NCI-H345 treated with DMSO at 0.1 percent for 48 hours (cell line): Measurements from ENCODE around the gene TMEM139.

ENCODE experiments used
- DNase-seq: peaks from one replicate; lab custom pipeline; 2025; ENCODE audit not compliant: unreplicated experiment; lab: John Stamatoyannopoulos, UW

Gene TMEM139

DNA sequence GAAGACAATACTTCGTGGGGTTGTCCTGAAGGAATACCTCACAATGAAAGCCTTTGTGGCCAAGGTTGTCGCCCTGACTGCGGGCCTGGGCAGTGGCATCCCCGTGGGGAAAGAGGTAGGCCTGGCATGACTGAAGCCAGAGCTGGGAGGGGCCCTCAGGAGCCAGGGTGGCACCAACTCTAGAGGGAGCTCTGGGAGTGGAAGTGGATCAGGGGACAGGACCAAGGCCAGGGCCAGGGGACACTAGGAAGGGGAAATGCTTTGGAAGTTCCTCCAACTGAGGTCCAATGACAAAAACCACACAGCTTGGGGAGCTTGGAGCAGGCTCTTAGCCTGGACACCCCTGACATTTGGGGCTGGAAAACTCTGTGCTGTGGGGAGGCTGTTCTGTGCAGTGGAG is 37.0 kb downstream of the TMEM139 start:
- no peak for DNase-seq

DNA sequence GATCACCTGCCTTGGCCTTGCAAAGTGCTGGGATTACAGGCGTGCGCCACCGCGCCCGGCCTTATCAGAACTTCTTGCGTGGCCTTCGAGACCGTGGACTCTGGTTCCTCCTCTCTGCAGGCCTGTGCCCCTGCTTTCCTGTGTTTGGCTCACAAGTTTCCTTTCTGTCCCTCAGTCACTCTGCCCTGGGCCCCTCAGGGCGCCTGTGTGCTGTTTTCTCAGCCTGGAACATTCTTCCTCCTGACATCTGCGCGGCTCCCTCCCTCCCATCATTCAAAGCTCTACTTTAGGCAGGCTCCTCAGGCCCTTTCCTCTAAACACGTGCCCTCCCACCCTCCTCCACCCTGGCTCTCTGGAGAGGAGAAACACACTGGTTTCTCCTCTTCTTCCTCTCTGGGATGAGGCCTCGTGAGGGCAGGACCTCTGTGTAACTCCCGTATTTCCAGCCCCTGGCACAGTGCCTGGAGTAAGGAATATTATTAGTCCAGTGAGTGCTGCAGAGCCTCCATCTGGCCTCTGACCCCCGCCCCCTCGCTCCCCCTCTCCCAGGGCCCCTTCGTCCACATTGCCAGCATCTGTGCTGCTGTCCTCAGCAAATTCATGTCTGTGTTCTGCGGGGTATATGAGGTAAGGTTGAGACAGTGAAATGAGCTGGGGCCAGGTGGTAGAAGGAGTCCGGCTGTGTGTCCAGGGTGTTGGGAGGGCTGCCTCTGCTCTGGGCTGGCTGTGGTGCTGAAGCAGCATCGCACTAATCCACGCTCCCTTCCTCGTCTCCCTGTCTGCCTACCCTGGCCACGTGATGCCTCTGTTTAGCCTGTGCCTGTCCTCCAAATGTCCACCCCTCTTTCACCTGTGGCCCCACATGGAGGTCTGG is 38.2 kb downstream of the TMEM139 start:
- DNase-seq, result no peak

DNA sequence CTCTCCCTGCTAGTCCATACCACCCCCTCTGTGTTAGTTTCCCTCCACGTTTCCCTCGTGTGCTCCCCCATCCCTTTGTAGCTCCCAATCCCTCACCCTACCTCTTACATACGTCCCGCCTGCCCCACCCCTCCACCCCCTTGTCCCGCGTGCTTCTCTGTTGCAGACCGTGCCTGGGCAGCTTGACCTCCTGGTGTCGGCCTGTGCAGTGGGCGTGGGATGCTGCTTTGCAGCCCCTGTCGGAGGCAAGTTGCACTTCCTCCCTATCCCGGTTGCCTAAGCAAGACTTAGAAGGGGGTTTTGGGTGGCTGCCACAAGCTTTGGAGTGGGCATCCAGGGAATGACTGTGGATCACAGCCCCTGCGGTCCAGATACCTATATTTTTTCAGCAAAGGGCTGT is 38.9 kb downstream of the TMEM139 start:
- no peak for DNase-seq

DNA sequence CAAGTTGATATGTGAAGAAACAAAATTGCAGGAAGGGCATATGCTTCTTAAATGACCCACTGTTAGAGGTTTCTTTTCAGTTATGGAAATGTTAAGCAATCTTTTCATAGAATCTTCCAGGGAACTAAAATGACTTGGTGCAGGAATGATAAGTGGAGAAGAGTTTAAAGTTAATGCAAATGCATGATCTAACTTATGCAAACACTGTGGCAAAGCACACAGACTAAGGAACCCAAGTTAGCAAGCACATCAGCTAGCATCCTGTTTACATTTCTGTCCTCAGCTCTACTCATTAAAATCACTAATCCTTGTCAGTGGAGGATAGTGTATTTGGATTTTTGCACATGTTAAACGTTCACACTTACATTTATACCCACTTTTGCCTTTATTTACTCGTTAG is 40.5 kb downstream of the TMEM139 start:
- no peak for DNase-seq

DNA sequence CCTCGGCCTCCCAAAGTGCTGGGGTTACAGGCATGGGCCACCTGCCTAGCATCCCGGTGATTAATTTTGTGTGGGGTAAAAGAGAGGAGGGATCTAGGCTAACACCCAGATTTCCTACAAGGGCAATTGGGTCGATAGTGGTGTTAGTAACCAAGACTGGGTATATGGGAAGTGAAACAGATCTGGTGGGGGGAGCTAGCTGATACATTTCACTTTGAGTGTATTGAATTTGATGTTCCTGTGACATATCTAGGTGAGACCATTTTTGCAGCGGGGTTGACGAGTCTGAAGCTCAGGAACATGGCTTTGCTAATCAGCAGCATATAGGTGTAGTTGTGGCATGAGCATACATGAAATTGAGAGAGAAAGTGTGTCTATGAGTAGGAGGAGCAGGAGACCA is 43.1 kb downstream of the TMEM139 start:
- DNase-seq, result no peak

DNA sequence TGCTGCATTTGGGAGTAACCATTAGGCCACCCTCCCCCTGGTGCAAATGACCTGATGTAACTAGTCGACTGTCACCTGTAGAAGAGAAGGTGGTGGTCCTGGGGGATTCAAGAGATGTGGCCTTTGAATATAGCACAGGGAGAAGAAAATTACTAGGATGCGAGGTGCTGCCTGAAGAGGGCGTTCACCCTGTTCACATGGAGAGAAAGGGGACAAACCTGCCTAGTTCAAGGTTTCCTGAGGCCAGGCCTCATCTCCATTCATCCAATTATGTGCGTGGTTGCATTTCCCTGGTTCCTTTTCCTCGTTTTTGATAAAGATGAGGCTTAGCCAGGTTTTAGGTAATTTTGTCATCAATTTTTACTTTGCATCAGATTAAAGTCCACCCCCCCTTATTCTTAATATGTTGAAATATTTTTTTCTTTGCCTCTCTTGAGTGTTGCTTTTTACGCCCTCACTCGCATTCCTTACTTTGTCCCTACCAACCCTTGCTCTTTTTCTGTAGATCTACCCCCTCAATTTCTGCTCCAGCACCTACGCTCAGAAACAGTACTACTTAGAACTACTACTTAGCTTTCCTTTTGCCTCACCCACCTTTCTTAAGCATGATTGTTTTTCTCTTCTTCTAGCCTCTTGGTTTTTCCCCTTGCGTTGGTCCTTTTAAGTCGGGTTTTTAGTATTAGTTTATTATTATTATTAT is 44.9 kb downstream of the TMEM139 start:
- DNase-seq, result no peak

DNA sequence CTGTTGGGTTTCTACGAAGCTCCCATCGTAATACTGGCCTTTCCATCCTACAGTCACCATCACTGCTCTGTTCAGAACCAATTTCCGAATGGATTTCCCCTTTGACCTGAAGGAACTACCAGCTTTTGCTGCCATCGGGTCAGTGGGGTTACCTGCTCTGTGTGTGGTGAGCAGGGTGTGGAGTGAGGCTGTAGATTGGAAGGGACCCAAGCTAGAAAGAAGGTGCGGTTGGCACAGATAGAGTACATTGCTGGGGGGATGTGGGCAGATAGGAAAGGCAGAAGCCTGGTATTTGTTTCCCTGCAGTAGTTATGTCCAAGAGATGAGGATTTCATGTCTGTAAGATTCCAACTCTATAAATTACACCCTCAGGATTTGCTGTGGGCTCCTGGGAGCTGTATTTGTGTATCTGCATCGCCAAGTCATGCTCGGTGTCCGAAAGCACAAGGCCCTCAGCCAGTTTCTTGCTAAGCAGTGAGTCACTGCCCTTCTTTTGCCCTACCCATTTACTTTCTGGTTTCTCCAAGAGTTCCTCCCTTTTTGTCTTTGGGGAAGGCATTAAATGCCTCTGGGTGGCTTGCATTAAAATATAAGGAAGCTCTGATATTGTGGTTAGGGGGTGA is 46.5 kb downstream of the TMEM139 start:
- no peak for DNase-seq

DNA sequence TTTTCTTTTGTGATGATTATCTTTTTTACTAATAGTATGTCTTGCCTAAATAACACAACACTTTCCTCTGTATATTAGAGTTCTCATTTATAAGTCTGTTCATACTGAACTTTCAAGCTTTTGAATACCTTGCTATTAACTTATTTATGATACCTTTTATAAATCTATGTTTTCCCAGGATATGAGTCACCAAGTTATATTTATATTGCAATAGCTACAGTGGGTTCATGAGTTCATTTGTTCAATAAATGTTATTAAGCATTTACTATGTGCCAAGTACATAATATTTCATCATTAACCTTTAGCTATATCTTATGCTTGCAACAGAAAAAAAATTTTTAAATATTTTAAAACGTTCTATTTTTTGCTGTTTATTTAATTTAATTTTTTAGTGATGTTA is 49.5 kb downstream of the TMEM139 start:
- no peak for DNase-seq

DNA sequence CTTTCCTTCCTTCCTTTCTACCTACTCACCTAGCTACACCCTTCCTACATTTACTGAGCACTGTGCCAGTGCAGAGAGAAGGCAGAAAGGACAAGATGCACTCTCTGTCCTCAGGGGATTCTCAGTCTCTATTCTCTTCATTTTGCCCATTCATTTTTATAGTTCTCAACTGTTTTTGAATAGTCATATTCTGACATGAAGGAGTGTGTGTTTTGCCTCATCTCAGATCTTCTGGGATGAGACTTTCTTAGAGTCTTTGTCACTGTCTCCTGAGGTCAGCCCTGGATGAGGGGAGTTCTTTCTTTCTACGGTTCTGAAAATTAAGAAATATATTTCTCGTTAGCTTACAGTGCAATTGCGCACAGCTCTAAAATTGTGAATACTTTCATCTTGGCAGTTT is 52.5 kb downstream of the TMEM139 start:
- DNase-seq, result no peak
